Neural cell (in vitro differentiated cells): ENCODE measurements around the gene KRAS.

Source experiments
- CTCF ChIP-seq: fragments of 450-650 bp; IDR thresholded peaks from 2 replicates; pipeline ENCODE4 v1.5.1; 2014; ENCODE audit warnings: antibody characterized with exemption, mild to moderate bottlenecking, moderate library complexity; ENCODE audit not compliant: poor library complexity, severe bottlenecking
- EZH2 ChIP-seq: fragments of 200-600, 300-800 bp; shearing (Covaris generic), sonication (generic); IDR thresholded peaks from 2 replicates; pipeline ENCODE4 v1.6.1; 2014; ENCODE audit warnings: antibody characterized with exemption, low read length, borderline replicate concordance, mild to moderate bottlenecking; ENCODE audit not compliant: insufficient read depth, poor library complexity, severe bottlenecking
- TAF1 ChIP-seq: IDR thresholded peaks from 2 replicates; pipeline ENCODE4 v1.6.1; 2012; ENCODE audit warnings: low read depth

- TF ChIP-seq TAF1 (no peak), EZH2 (no peak), CTCF (no peak)
Measured at GRCh38 chr12:25262389-25263074, 11.8 kb upstream of the KRAS start.
